CD4-positive, alpha-beta T cell (primary cell): ENCODE results near the gene TUSC7. TPM values are rescaled to one million over a fixed set of nuclear protein-coding genes. Genes with fewer than 3 reads are reported as not detected.

Experiments
- ATAC-seq: fragments of 200-7000 bp; cut with Tn5 transposase; one replicate; pipeline ENCODE4 v1.10.0; 2022; ENCODE audit warnings: mild to moderate bottlenecking; ENCODE audit not compliant: poor library complexity
- CTCF ChIA-PET: fragments of 350-600 bp; sonication (Branson Sonifier 250); formaldehyde crosslinking; loops from one replicate; lab custom pipeline; 2021; ENCODE audit warnings: antibody characterized with exemption, inconsistent platforms; lab: Charles Lee
- POLR2A ChIA-PET: fragments of 350-600 bp; sonication (Branson Sonifier 250); formaldehyde crosslinking; loops from one replicate; lab custom pipeline; 2021; ENCODE audit warnings: antibody characterized with exemption, inconsistent platforms; lab: Charles Lee
- DNase-seq, 14 experiments: peaks; one replicate each; pipeline ENCODE4 v3.0.0-alpha.2; 2013 to 2020; ENCODE audit warnings: mixed read lengths in 2 of 14
- H3K27ac ChIP-seq, 2 donors: one replicate each; pipeline versions ENCODE4 v1.5.1 to v1.7.0; 2013; ENCODE audit warnings: low read length in 2 of 2, low read depth in 1 of 2, mild to moderate bottlenecking in 1 of 2
- H3K27me3 ChIP-seq, 2 experiments: 1 replicate in 1 of 2; 2 replicates in 1 of 2; pipeline versions ENCODE4 v1.6.1 to v1.7.0; 2013; ENCODE audit warnings: low read length in 2 of 2, control low read depth in 1 of 2, mild to moderate bottlenecking in 1 of 2, moderate library complexity in 1 of 2; ENCODE audit not compliant: insufficient read depth in 2 of 2, control insufficient read depth in 1 of 2
- H3K36me3 ChIP-seq: one replicate; pipeline ENCODE4 v1.6.1; 2013; ENCODE audit warnings: low read length, control low read depth; ENCODE audit not compliant: insufficient read depth
- H3K4me1 ChIP-seq: one replicate; pipeline ENCODE4 v1.6.1; 2013; ENCODE audit warnings: low read length, control low read depth; ENCODE audit not compliant: insufficient read depth
- H3K4me3 ChIP-seq: one replicate; pipeline ENCODE4 v1.5.1; 2013; ENCODE audit warnings: mild to moderate bottlenecking, low read length, moderate library complexity
- H3K9me3 ChIP-seq, 2 experiments: 1 replicate in 1 of 2; 2 replicates in 1 of 2; pipeline versions ENCODE4 v1.6.1 to v1.7.0; 2013; ENCODE audit warnings: low read length in 2 of 2, mild to moderate bottlenecking in 2 of 2, control low read depth in 1 of 2, moderate library complexity in 1 of 2; ENCODE audit not compliant: control insufficient read depth in 1 of 2, insufficient read depth in 1 of 2
- H3K27ac Mint-ChIP-seq: one replicate; pipeline ENCODE4 v1.8.0; 2020; ENCODE audit warnings: mixed read lengths
- H3K27me3 Mint-ChIP-seq: one replicate; pipeline ENCODE4 v1.8.0; 2021; ENCODE audit warnings: mixed read lengths
- H3K36me3 Mint-ChIP-seq: one replicate; pipeline ENCODE4 v1.8.0; 2021; ENCODE audit warnings: low read depth, mixed read lengths
- H3K4me1 Mint-ChIP-seq: one replicate; pipeline ENCODE4 v1.8.0; 2021; ENCODE audit warnings: low read depth, mixed read lengths
- H3K4me3 Mint-ChIP-seq: one replicate; pipeline ENCODE4 v1.8.0; 2020; ENCODE audit warnings: mild to moderate bottlenecking, mixed read lengths
- H3K9me3 Mint-ChIP-seq: one replicate; pipeline ENCODE4 v1.8.0; 2020; ENCODE audit warnings: mixed read lengths
- CTCF ChIP-seq: fragments of 200-600 bp; IDR thresholded peaks from one replicate; pipeline ENCODE4 v1.8.0; 2022; ENCODE audit warnings: antibody characterized with exemption, mild to moderate bottlenecking
- intact Hi-C, 2 experiments: fragments of 100-400 bp; cut with DNase I in 1 of 2; cut with micrococcal nuclease in 1 of 2; formaldehyde crosslinking; loops; one replicate each; pipeline versions ENCODE4 v1.15.1 to v1.9.0; 2023 to 2025; cut with DNase I, micrococcal nuclease
- total RNA-seq, 174 experiments: library from RNA in 2 of 174; stranded (reverse) in 2 of 174; gene quantifications; one replicate each; pipeline ENCODE4 v1.2.3 and lab custom pipeline; 2021 to 2026

TUSC7 gene
- total RNA-seq, 2 experiments from 2014 or later, result not detected

GRCh38 chr3:116667324-116667723 is 42.3 kb upstream of the TUSC7 start:
- H3K27me3 Mint-ChIP-seq, result no peaks in the 10 kb centered on the region
- Histone ChIP-seq H3K27me3 (no peaks in the 10 kb centered on the region), H3K36me3 (no peaks in the 10 kb centered on the region), H3K27ac (no peak overlapping the region), H3K4me3 (no peak overlapping the region), H3K9me3 (peaks cover 0 to 3% of the 10 kb centered on the region in 2 experiments), H3K4me1 (no peaks in the 10 kb centered on the region)
- no peaks in the 10 kb centered on the region for H3K4me1 Mint-ChIP-seq
- ATAC-seq (no peak), DNase-seq (no peak)
- POLR2A ChIA-PET, result no interaction called here
- intact Hi-C loops, result no loop called here
- H3K4me3 Mint-ChIP-seq, result no peak overlapping the region
- H3K9me3 Mint-ChIP-seq, result peaks cover 4% of the 10 kb centered on the region
- no peaks in the 10 kb centered on the region for H3K36me3 Mint-ChIP-seq
- CTCF ChIA-PET, result no interaction called here
- H3K27ac Mint-ChIP-seq, result no peak overlapping the region
- TF ChIP-seq CTCF, result no peak

- no peaks in the 10 kb centered on the region for H3K4me1 Mint-ChIP-seq
- H3K4me3 Mint-ChIP-seq, result no peak overlapping the region
- no peaks in the 10 kb centered on the region for H3K27me3 Mint-ChIP-seq
- H3K4me3 ChIP-seq, result no peak overlapping the region
- H3K27ac Mint-ChIP-seq, result no peak overlapping the region
- CTCF ChIA-PET, result no interaction called here
- intact Hi-C loops, result no loop called here
- H3K4me1 ChIP-seq, result no peaks in the 10 kb centered on the region
- H3K9me3 Mint-ChIP-seq, result peaks cover 4% of the 10 kb centered on the region
- no peaks in the 10 kb centered on the region for H3K27me3 ChIP-seq
- no peaks in the 10 kb centered on the region for H3K36me3 ChIP-seq
- H3K27ac ChIP-seq, result no peak overlapping the region
- no peak for TF ChIP-seq CTCF
- POLR2A ChIA-PET, result no interaction called here
- H3K9me3 ChIP-seq, result peaks cover 0 to 3% of the 10 kb centered on the region in 2 experiments
- no peak for ATAC-seq
- no peaks in the 10 kb centered on the region for H3K36me3 Mint-ChIP-seq
- no peak for DNase-seq
These were observed 41.8 kb upstream of the TUSC7 start for GRCh38 chr3:116667791-116668190.

- Mint-ChIP-seq H3K9me3 (peaks cover 4% of the 10 kb centered on the region), H3K4me3 (no peak overlapping the region), H3K27me3 (no peaks in the 10 kb centered on the region), H3K4me1 (no peaks in the 10 kb centered on the region), H3K27ac (no peak overlapping the region), H3K36me3 (no peaks in the 10 kb centered on the region)
- ChIA-PET CTCF (no interaction called here), POLR2A (no interaction called here)
- DNase-seq, result no peak
- Histone ChIP-seq H3K4me3 (no peak overlapping the region), H3K36me3 (no peaks in the 10 kb centered on the region), H3K27me3 (no peaks in the 10 kb centered on the region), H3K4me1 (no peaks in the 10 kb centered on the region), H3K9me3 (peaks cover 0 to 3% of the 10 kb centered on the region in 2 experiments), H3K27ac (no peak overlapping the region)
- no peak for ATAC-seq
- no peak for TF ChIP-seq CTCF
- intact Hi-C loops, result no loop called here
These were observed 40.0 kb upstream of the TUSC7 start for GRCh38 chr3:116669576-116669975.
